ENCODE measurements around the gene RNLS.
A peak's percentile ranks its signal among the peaks of the same experiment; 100 is the strongest.

The RNLS gene

DNA sequence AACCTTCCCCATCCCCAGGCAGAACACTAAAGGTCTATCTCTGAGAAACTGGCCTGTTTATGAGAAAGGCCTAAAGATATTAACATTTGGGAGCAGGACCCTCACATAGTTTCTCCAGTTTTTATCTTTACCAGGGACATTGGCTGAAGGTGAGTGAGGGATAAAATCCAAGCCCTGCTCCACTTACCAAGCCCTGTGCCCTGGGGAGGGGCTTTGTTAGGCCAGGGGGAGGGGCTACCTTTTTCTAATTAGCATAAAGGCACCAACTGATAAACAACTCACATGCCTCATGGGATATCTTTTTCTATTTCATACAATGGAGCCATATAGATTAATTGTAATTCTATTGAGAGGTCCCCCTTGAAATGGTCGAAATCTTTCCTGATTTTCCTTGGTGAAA, 55.9 kb downstream of the RNLS start:
- Histone ChIP-seq H3K27ac (ENCODE audit: extremely low read depth, low read depth, low read length) (no peak overlapping the region), H3K4me1 (ENCODE audit: control insufficient read depth, insufficient read depth, low read length) (peaks cover 16% of the 10 kb centered on the region), H3K4me3 (ENCODE audit: low read depth, low read length) (no peak overlapping the region), H3K9me3 (ENCODE audit: control insufficient read depth, insufficient read depth, low read depth, low read length) (no peaks in the 10 kb centered on the region), H3K36me3 (ENCODE audit: control insufficient read depth in 2 of 2, insufficient read depth in 1 of 2, low read length in 2 of 2) (no peaks in the 10 kb centered on the region)
- TF ChIP-seq KLF10 (tag by site-specific recombination; IDR thresholded peaks at IDR 0.05), result no peak
- no peak for TF ChIP-seq ZNF202 (tag by site-specific recombination; IDR thresholded peaks at IDR 0.05; ENCODE audit: borderline replicate concordance)
- TF ChIP-seq ZNF639 (tag by site-specific recombination; IDR thresholded peaks at IDR 0.05), result no peak
- TF ChIP-seq BCL11B (tag by site-specific recombination; IDR thresholded peaks at IDR 0.05; ENCODE audit: low read depth), result no peak
- TF ChIP-seq ZNF362 (tag by site-specific recombination; IDR thresholded peaks at IDR 0.05), result no peak
- TF ChIP-seq, protein P1, sequence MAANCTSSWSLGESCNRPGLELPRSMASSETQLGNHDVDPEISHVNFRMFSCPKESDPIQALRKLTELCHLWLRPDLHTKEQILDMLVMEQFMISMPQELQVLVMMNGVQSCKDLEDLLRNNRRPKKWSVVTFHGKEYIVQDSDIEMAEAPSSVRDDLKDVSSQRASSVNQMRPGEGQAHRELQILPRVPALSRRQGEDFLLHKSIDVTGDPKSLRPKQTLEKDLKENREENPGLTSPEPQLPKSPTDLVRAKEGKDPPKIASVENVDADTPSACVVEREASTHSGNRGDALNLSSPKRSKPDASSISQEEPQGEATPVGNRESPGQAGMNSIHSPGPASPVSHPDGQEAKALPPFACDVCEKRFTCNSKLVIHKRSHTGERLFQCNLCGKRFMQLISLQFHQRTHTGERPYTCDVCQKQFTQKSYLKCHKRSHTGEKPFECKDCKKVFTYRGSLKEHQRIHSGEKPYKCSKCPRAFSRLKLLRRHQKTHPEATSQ (tag by site-specific recombination; IDR thresholded peaks at IDR 0.05), result no peak
- TF ChIP-seq ZBTB17 (tag by site-specific recombination; IDR thresholded peaks at IDR 0.05), result no peak
- no peak for TF ChIP-seq ZNF239 (tag by site-specific recombination; IDR thresholded peaks at IDR 0.05)
- TF ChIP-seq, protein P2, sequence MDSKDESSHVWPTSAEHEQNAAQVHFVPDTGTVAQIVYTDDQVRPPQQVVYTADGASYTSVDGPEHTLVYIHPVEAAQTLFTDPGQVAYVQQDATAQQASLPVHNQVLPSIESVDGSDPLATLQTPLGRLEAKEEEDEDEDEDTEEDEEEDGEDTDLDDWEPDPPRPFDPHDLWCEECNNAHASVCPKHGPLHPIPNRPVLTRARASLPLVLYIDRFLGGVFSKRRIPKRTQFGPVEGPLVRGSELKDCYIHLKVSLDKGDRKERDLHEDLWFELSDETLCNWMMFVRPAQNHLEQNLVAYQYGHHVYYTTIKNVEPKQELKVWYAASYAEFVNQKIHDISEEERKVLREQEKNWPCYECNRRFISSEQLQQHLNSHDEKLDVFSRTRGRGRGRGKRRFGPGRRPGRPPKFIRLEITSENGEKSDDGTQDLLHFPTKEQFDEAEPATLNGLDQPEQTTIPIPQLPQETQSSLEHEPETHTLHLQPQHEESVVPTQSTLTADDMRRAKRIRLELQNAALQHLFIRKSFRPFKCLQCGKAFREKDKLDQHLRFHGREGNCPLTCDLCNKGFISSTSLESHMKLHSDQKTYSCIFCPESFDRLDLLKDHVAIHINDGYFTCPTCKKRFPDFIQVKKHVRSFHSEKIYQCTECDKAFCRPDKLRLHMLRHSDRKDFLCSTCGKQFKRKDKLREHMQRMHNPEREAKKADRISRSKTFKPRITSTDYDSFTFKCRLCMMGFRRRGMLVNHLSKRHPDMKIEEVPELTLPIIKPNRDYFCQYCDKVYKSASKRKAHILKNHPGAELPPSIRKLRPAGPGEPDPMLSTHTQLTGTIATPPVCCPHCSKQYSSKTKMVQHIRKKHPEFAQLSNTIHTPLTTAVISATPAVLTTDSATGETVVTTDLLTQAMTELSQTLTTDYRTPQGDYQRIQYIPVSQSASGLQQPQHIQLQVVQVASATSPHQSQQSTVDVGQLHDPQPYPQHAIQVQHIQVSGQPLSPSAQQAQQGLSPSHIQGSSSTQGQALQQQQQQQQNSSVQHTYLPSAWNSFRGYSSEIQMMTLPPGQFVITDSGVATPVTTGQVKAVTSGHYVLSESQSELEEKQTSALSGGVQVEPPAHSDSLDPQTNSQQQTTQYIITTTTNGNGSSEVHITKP (tag by site-specific recombination; IDR thresholded peaks at IDR 0.05), result peak; percentile 61
- POLR2A ChIA-PET, result no interaction called here
- CTCF ChIA-PET, result no interaction called here

- Histone ChIP-seq H3K9me3 (ENCODE audit: control insufficient read depth, insufficient read depth, low read depth, low read length) (no peaks in the 10 kb centered on the region), H3K36me3 (ENCODE audit: control insufficient read depth in 2 of 2, insufficient read depth in 1 of 2, low read length in 2 of 2) (no peaks in the 10 kb centered on the region), H3K27ac (ENCODE audit: extremely low read depth, low read depth, low read length) (no peak overlapping the region), H3K4me3 (ENCODE audit: low read depth, low read length) (no peak overlapping the region), H3K4me1 (ENCODE audit: control insufficient read depth, insufficient read depth, low read length) (peaks cover 16% of the 10 kb centered on the region; the same call in 1 of the 2 replicates)
- ChIA-PET CTCF (no interaction called here), POLR2A (interaction anchor here (0.5 kb wide), 1 partner anchor 680 kb away, joined by 3 read pairs; no protein-coding TSS in a partner anchor)
- TF ChIP-seq ZNF174 (tag by site-specific recombination; IDR thresholded peaks at IDR 0.05) (no peak), HOXC10 (CRISPR knock-in tag; IDR thresholded peaks at IDR 0.05) (no peak), ZNF248 (tag by site-specific recombination; IDR thresholded peaks at IDR 0.05) (no peak), ZNF521 (tag by site-specific recombination; IDR thresholded peaks at IDR 0.05) (no peak), ZBTB7A (tag by site-specific recombination; IDR thresholded peaks at IDR 0.05; ENCODE audit: low read depth) (no peak)
Observed at GRCh38 chr10:88526501-88527105, 56.5 kb downstream of the RNLS start.
